ACC112 (cell line): ENCODE data around the gene CD160.
"Not testable (repeated sequence)": the region's sequence is repeated elsewhere in the genome, so short reads cannot be mapped to it uniquely, and the experiment has no call there.

Experiments used
- H2AFZ ChIP-seq: fragments of 200-600 bp; sonication (generic); one replicate; pipeline ENCODE4 v1.6.0; 2017; ENCODE audit warnings: antibody characterized with exemption, low read length; ENCODE audit not compliant: unreplicated experiment
- H3K27ac ChIP-seq: fragments of 200-600 bp; sonication (generic); 2 replicates; pipeline ENCODE4 v1.5.1; 2014; ENCODE audit warnings: low read depth, mild to moderate bottlenecking, antibody characterized with exemption, low read length, moderate library complexity
- H3K27me3 ChIP-seq: fragments of 200-600 bp; sonication (generic); 2 replicates; pipeline ENCODE4 v1.6.1; 2014; ENCODE audit warnings: mild to moderate bottlenecking, antibody characterized with exemption, low read length, moderate library complexity, mixed read lengths; ENCODE audit not compliant: insufficient read depth
- H3K36me3 ChIP-seq: fragments of 200-600 bp; sonication (generic); 2 replicates; pipeline ENCODE4 v1.6.1; 2016; ENCODE audit warnings: mild to moderate bottlenecking, antibody characterized with exemption, low read length, moderate library complexity, mixed read lengths; ENCODE audit not compliant: insufficient read depth
- H3K4me1 ChIP-seq: fragments of 200-600 bp; sonication (generic); one replicate; pipeline ENCODE4 v1.6.1; 2016; ENCODE audit warnings: low read length, mixed read lengths; ENCODE audit not compliant: insufficient read depth, unreplicated experiment, control insufficient read depth
- H3K4me3 ChIP-seq: fragments of 200-600 bp; sonication (generic); 2 replicates; pipeline ENCODE4 v1.5.1; 2014; ENCODE audit warnings: mild to moderate bottlenecking, low read depth, low read length
- H3K79me2 ChIP-seq: fragments of 200-600 bp; sonication (generic); one replicate; pipeline ENCODE4 v1.6.0; 2016; ENCODE audit warnings: low read length; ENCODE audit not compliant: control insufficient read depth, unreplicated experiment, insufficient read depth

CD160 gene, protein sequence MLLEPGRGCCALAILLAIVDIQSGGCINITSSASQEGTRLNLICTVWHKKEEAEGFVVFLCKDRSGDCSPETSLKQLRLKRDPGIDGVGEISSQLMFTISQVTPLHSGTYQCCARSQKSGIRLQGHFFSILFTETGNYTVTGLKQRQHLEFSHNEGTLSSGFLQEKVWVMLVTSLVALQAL

DNA sequence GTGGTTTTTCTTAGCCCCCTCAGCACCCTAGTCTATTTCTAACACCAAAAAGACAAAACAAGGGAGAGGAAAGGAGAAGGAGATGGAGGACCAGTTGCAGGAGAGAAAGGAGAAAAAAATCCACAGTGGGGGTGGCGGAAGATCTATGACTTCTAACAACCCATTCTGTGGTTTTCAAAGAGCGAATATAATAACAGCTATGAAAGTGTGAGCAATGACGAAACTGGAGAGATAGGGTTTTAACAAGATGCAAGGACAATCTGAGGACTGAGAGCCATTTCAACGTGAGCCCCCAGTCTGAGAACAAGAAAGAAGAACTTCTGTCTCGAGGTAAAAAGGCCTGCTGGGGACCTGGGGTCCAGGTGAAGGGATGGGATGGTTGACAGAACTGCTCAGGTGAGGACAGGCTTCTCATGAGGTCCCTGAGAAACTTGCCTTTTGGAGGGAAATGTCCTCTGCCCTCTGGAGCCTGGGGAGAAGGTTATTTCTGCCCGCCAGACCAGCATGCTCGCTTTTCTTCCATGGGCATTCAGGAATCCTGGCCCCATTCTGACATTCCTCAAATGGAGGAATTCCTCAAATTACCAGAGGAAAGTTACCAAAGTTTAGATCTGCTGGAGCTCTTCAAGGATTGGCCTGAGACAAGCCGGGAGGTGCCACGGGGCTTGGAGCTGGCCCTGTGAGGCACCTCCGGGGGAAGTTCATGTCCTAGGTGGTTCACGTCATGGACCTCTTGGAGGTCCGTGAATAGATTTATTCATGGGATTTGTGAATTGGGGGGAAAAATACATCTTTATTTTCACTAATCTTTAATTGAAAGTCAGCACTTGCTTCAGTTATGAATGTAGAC is at the start of gene CD160:
Gene CD160, plus strand, starts transcription at position 270 of the 850 bp plus-strand sequence. CDS start 8,829 bp downstream, outside the sequence.
- peak within 1 kb of the TSS; percentile 49 for H3K27ac ChIP-seq
- H2AFZ ChIP-seq, result peak within 1 kb of the TSS; percentile 97
- H3K4me1 ChIP-seq, result peaks cover 16% of the 10 kb centered on the region
- H3K4me3 ChIP-seq, result no peak within 1 kb of the TSS
- no peaks in the 10 kb centered on the region for H3K27me3 ChIP-seq
- no peaks in the 10 kb centered on the region for H3K36me3 ChIP-seq
- H3K79me2 ChIP-seq, result no peaks in the 10 kb centered on the region

DNA sequence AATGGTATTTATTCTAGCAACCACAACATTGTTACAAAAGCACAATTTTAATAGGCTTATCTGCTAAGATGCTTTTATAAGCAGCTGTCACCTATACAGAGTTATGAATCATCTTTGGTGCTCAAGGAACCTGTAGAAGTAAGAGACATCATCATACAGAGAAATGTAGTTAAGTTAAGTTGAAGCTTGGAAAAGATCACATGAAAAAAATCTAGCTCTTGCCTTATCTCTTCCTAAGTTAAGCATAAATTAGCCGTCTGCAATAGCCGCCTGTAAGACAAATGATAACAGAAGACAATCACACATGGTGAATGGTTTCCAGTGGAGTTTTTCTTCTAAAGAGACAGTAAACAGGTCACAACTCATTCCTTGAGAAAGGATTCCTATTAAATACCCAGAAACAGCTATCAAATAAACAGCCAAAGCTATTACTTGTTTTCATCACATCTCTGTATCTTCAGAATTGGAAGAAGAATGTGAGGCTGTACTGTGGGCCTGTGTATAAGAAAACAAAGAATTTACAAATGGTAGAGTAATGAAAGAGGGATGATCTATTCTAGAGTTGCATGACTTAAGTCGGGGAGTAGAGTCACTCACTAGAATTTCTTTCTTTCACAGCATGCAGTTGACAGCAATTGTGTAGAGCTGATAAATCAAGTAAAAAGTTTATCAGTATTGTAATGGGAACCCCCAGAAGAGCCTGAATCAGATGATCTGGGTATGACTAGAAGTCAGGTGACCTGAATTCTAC is 48.1 kb upstream of the CD160 start:
- H3K36me3 ChIP-seq, H3K4me3 ChIP-seq, H2AFZ ChIP-seq, H3K79me2 ChIP-seq, H3K4me1 ChIP-seq, H3K27ac ChIP-seq, H3K27me3 ChIP-seq: not testable (repeated sequence)

DNA sequence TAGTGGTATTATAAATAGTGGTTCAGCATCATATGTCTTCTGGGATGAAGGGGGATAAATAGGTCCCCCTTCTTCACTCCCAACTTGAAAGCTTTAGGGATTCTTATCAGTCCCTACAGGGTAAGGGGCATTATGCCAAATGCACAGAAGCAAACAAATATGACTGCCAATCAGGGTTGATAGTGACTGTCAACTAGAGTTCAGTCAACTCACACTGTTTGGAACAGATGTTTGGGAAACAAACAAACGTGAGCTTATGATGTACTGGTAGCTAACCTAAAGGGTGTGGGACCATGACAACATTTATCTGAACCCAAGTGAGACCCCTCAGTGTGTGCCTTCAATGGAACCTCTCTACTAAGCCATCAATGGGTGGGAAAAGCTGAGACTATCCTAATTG is 46.1 kb upstream of the CD160 start:
- H3K27me3 ChIP-seq, H3K36me3 ChIP-seq, H3K27ac ChIP-seq, H2AFZ ChIP-seq, H3K79me2 ChIP-seq, H3K4me3 ChIP-seq, H3K4me1 ChIP-seq: not testable (repeated sequence)

DNA sequence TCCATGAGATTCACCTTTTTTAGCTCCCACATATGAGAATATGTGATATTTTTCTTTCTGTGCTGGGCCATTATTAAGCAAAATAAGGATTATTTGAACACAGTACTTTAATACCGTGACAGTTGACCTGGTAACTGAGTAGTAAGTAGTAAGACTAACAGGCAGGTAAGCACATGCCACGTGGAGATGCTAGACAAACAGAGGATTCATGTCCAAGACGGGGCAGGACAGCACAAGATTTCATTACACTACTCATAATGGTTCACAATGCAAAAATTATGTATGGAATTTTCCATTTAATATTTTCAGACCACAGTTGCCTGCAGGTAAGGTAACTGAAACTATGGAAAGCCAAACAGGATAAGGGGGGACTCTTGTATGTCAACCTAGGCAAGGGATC is 34.4 kb upstream of the CD160 start:
- H3K27me3 ChIP-seq, H3K36me3 ChIP-seq, H3K4me3 ChIP-seq, H3K79me2 ChIP-seq, H2AFZ ChIP-seq, H3K27ac ChIP-seq, H3K4me1 ChIP-seq: not testable (repeated sequence)

DNA sequence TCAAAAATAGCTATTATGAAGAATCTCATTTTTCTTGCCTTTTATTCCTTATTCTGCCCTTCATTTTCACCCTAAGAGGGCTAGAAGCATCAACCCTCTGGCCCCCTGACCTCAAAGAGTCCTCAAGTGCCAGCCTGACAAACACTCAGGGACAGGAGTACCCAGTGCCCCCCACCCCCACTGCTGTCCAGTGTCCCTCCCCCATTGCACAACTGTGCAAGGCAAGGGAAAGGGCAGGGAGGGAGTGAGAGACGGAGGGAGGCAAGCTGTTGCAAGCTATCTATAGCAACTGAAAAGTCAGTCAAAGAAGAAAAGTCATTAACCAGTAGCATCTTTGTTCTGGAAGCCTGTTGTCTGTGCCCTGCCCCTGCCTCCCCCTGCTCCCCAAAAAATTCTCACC is 33.2 kb upstream of the CD160 start:
- H3K4me1 ChIP-seq, result peaks cover 14% of the 10 kb centered on the region
- H3K79me2 ChIP-seq, H3K36me3 ChIP-seq, H3K27ac ChIP-seq, H2AFZ ChIP-seq, H3K4me3 ChIP-seq, H3K27me3 ChIP-seq: not testable (repeated sequence)

DNA sequence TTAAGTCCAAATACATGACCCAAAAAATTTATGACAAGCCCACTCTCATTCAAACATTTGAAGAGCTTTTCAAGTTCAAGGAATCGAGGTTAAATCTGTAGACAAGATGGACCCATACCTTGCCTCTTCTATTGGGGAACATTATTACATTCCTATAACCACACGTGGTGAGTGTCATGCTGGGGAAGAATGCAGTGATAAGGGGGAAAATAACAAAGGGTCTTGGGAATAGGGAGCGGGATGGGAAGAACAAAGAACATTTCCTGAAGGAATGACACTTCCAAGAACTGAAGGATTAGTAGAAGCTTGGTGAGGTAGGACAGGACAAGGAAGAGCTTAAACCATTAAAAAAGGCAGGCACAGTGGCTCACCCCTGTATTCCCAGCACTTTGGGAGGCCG is 31.0 kb upstream of the CD160 start:
- Histone ChIP-seq H3K27ac (no peak overlapping the region), H2AFZ (no peak overlapping the region), H3K4me1 (peaks cover 19% of the 10 kb centered on the region), H3K79me2 (no peaks in the 10 kb centered on the region), H3K36me3 (0 out of 2 replicates have a peak, but pooled peaks cover 5% of the 10 kb centered on the region), H3K27me3 (no peaks in the 10 kb centered on the region), H3K4me3 (no peak overlapping the region)

DNA sequence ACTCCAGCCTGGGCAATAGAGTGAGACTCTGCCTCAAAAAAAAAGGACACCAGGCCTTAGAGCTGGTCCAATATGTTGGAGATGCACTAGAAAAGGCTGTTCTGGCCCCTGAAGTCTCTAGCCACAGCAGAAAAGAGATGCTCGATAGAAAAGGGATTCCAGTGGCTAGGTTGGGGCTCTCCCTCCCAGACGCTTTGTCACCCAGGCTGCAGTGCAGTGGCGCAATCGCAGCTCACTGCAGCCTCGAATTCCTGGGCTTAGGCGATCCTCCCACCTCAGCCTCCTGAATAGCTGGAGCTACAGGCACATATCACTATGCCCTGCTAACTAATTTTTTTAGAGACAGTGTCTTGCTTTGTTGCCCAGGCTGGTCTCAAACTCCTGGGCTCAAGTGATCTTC is 30.4 kb upstream of the CD160 start:
- Histone ChIP-seq H3K27ac (no peak overlapping the region), H3K79me2 (no peaks in the 10 kb centered on the region)

DNA sequence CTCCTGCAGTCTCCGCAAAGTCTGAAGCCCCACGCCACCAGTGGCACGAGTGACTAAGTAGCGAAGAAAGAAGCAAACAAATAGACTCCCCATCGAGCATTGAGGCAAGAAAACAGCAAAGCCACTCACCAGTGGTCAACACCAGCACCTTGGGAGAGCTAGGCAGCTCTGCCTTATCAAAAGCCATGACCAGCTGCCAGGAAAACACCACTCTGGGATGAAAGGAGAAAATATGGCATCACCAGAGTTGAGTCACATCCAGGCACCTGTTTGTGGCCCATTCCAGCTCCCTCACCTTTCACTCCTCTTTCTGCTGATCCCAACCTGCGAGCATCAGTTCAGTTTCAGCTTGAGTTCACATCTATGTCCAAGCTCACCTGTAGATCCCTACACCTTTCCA is 29.4 kb upstream of the CD160 start:
- Histone ChIP-seq H3K4me1 (peaks cover 19% of the 10 kb centered on the region), H3K4me3 (no peak overlapping the region), H2AFZ (no peak overlapping the region), H3K79me2 (no peaks in the 10 kb centered on the region), H3K36me3 (0 out of 2 replicates have a peak, but pooled peaks cover 5% of the 10 kb centered on the region), H3K27me3 (no peaks in the 10 kb centered on the region), H3K27ac (peak overlapping the region; percentile 56)

More for the DNA sequence above, 30.4 kb upstream of the CD160 start:
- H3K4me3 ChIP-seq, result no peak overlapping the region
- H2AFZ ChIP-seq, result no peak overlapping the region
- no peaks in the 10 kb centered on the region for H3K27me3 ChIP-seq
- peaks cover 19% of the 10 kb centered on the region for H3K4me1 ChIP-seq
- H3K36me3 ChIP-seq, result 0 out of 2 replicates have a peak, but pooled peaks cover 5% of the 10 kb centered on the region

DNA sequence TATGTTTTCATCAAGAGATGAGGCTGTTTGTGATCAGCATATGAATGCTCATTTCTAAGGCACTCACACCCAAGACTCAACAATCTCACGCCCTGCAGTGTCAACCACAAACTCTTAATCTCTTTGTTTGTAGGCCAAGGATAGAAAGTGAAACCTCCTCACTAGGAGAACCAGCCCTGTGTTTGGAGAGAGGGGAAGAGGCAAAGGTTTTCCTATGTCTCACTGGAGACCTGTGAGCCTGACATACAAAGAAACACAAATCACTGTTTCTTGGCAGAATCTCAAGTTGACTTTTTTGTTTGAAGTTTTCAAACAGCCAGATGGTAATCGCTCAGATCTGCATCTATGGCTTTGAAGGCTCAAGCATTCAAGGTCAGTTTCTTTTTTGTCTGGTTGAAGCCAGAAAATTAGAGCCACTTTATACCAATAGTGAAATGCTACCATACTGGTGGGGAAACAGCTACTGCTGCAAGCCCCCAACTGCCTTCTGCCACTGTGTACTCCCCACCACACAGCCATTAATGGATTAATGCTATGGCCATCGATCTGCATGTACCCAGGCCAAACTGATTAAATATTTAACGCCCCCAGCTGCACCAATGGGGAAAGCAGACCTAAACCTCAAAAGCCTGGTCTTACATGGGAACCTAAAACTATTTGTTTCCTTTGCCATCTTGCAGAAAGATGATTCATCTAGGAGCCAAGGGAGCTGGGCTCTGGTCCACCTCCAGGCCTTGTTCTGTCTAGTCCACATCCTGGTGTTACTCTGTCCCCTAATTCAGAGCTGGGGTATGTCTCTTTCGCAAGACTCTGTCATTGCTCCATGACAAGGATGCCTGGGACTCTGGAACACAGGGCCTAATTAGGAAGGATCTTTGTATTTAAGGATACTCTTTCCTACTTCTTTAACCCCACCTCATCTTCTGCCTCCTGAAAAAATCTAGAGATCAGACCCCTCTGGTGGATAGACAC is 28.4 kb upstream of the CD160 start:
- Histone ChIP-seq H3K27ac (peak overlapping the region; percentile 56), H3K4me3 (no peak overlapping the region)

More for the DNA sequence above, 28.4 kb upstream of the CD160 start:
- Histone ChIP-seq H3K79me2 (no peaks in the 10 kb centered on the region), H3K27me3 (no peaks in the 10 kb centered on the region), H2AFZ (peak overlapping the region; percentile 9), H3K4me1 (peaks cover 19% of the 10 kb centered on the region), H3K36me3 (0 out of 2 replicates have a peak, but pooled peaks cover 5% of the 10 kb centered on the region)
